K562 (cell line): Measurements from ENCODE around the gene SULT2B1. TPM values are rescaled to one million over a fixed set of nuclear protein-coding genes. Genes with fewer than 3 reads are reported as not detected.

ENCODE experiments used
- DLX4 ChIP-seq: fragments of 250-450 bp; sonication (Bioruptor Pico); IDR thresholded peaks from 2 replicates; pipeline ENCODE4 v1.6.1; 2021; ENCODE audit warnings: mild to moderate bottlenecking
- GTF3C2 ChIP-seq: IDR thresholded peaks from 3 replicates; pipeline ENCODE4 v1.6.1; 2011; ENCODE audit warnings: borderline replicate concordance, mild to moderate bottlenecking, moderate library complexity; ENCODE audit not compliant: insufficient read length; ENCODE audit errors: extremely low read depth
- HINFP ChIP-seq: fragments of 450-650 bp; conservative IDR thresholded peaks from 2 replicates; pipeline ENCODE4 v1.6.1; 2016; ENCODE audit warnings: missing genetic modification characterization, low read depth, mild to moderate bottlenecking, control low read depth, missing compliant biosample characterization
- LARP7 ChIP-seq: fragments of 450-650 bp; IDR thresholded peaks from 2 replicates; pipeline ENCODE4 v1.6.1; 2016
- MCM3 ChIP-seq: fragments of 450-650 bp; IDR thresholded peaks from 2 replicates; pipeline ENCODE4 v1.6.1; 2016
- NBN ChIP-seq: fragments of 450-650 bp; IDR thresholded peaks from 2 replicates; pipeline ENCODE4 v1.6.1; 2016; ENCODE audit warnings: low read depth, mild to moderate bottlenecking
- POLR2AphosphoS5 ChIP-seq: IDR thresholded peaks from 2 replicates; pipeline ENCODE4 v1.6.1; 2011; ENCODE audit warnings: mild to moderate bottlenecking, low read depth, low read length, moderate library complexity; ENCODE audit not compliant: control insufficient read depth, insufficient read depth
- PURB ChIP-seq: sonication (generic); formaldehyde crosslinking; IDR thresholded peaks from 2 replicates; pipeline ENCODE4 v1.9.0; 2021; ENCODE audit warnings: low read depth, mild to moderate bottlenecking, missing genetic modification reagents
- SP2 ChIP-seq: IDR thresholded peaks from 2 replicates; pipeline ENCODE4 v1.6.1; 2011; ENCODE audit warnings: mild to moderate bottlenecking, low read depth, low read length, moderate library complexity; ENCODE audit not compliant: poor library complexity, severe bottlenecking; ENCODE audit errors: extremely low read depth
- TCF15 ChIP-seq: fragments of 250-450 bp; sonication (Bioruptor Pico); IDR thresholded peaks from 2 replicates; pipeline ENCODE4 v1.8.0; 2022; ENCODE audit warnings: moderate library complexity, mild to moderate bottlenecking, inconsistent platforms
- UBTF ChIP-seq, 2 experiments: IDR thresholded peaks; 2 replicates each; pipeline ENCODE4 v1.6.1; 2012; ENCODE audit warnings: improper control_type of control experiment in 2 of 2, low read depth in 2 of 2, low read length in 2 of 2, borderline replicate concordance in 1 of 2
- ZNF395 ChIP-seq: fragments of 200-800 bp; sonication (Bioruptor generic); IDR thresholded peaks from 2 replicates; pipeline ENCODE4 v1.6.1; 2017; ENCODE audit warnings: missing genetic modification characterization, missing compliant biosample characterization
- ZNF41 ChIP-seq: fragments of 250-450 bp; sonication (Bioruptor Pico); conservative IDR thresholded peaks from 2 replicates; pipeline ENCODE4 v1.4.0; 2020; ENCODE audit warnings: mild to moderate bottlenecking
- ZNF445 ChIP-seq: fragments of 250-450 bp; sonication (Bioruptor Pico); IDR thresholded peaks from 2 replicates; pipeline ENCODE4 v1.4.0; 2020; ENCODE audit warnings: low read depth, mild to moderate bottlenecking, moderate library complexity
- ZNF511 ChIP-seq: sonication (generic); formaldehyde crosslinking; IDR thresholded peaks from 2 replicates; pipeline ENCODE4 v1.8.0; 2022; ENCODE audit warnings: mild to moderate bottlenecking, missing genetic modification reagents
- ZNF695 ChIP-seq: fragments of 450-650 bp; formaldehyde crosslinking; IDR thresholded peaks from 2 replicates; pipeline ENCODE4 v1.4.0; 2020; ENCODE audit warnings: mild to moderate bottlenecking, moderate library complexity
- polyA plus RNA-seq, 8 experiments: library from polyadenylated mRNA; depleted of rRNA in 4 of 8; stranded (reverse) in 5 of 8; unstranded in 3 of 8; fragments of >200 nt; fragmentation: Nextera tagmentation in 2 of 8; fragmentation: Illumina TruSeq in 1 of 8; extraction: Ambion mirVana in 2 of 8; extraction: Trizol in 1 of 8; gene quantifications; 2 replicates each; pipeline versions ENCODE4 v1.2.1 to v1.2.3, GENCODE V29; 2011 to 2014; ENCODE audit warnings: inconsistent platforms in 1 of 8, missing spikeins in 1 of 8
- total RNA-seq, 7 experiments: library from RNA; depleted of rRNA in 6 of 7; stranded (reverse); fragments of >200 nt in 6 of 7; fragmentation: Illumina TruSeq in 2 of 7; extraction: Trizol in 2 of 7; gene quantifications; 2 replicates each; pipeline versions ENCODE4 v1.2.1 to v1.2.3, GENCODE V29; 2011 to 2021; ENCODE audit warnings: low replicate concordance in 1 of 7

The SULT2B1 gene
- total and polyA plus RNA-seq, 9 of the 15 experiments (the other 6 are each of a cell fraction or from before 2014, with no cell fraction given) = 0.09 to 0.62 (median 0.22) TPM; not detected in 2

GRCh38 chr19:48588670-48589401, 36.9 kb downstream of the SULT2B1 start (continued):
- TF ChIP-seq HINFP (no peak), PURB (CRISPR knock-in tag) (no peak), ZNF511 (CRISPR knock-in tag) (no peak), UBTF (IDR thresholded peaks at IDR 0.05; ENCODE audit: borderline replicate concordance in 1 of 2, low read depth in 2 of 2, low read length in 2 of 2) (peak; percentile 28 to 53; a peak in 1 of 4 replicates), ZNF395 (CRISPR knock-in tag) (peak; percentile 74; the same call in 1 of the 2 replicates), TCF15 (CRISPR knock-in tag) (no peak), LARP7 (peak; percentile 64; the same call in 1 of the 2 replicates), SP2 (no peak), ZNF41 (no peak), MCM3 (peak; percentile 57; the same call in 1 of the 2 replicates), POLR2AphosphoS5 (no peak), DLX4 (CRISPR knock-in tag) (no peak), ZNF445 (CRISPR knock-in tag) (no peak), NBN (peak; percentile 95), GTF3C2 (no peak), ZNF695 (CRISPR knock-in tag) (no peak)
